NOMO-1 (cell line): Measurements from ENCODE around the gene RHNO1.

ENCODE experiments used
- DNase-seq, 2 experiments: peaks; one replicate each; lab custom pipeline; 2025; ENCODE audit not compliant: unreplicated experiment in 2 of 2; lab: John Stamatoyannopoulos, UW

Gene RHNO1

GRCh38 chr12:2897418-2897817 lies 20.4 kb downstream of the RHNO1 start:
- DNase-seq, result no peak

GRCh38 chr12:2900642-2901041 lies 23.6 kb downstream of the RHNO1 start:
- no peak for DNase-seq

GRCh38 chr12:2902272-2902880 lies 25.4 kb downstream of the RHNO1 start:
- DNase-seq, result no peak

GRCh38 chr12:2904260-2904659 lies 27.2 kb downstream of the RHNO1 start:
- DNase-seq, result no peak

- DNase-seq, result no peak
These were observed 35.2 kb downstream of the RHNO1 start for GRCh38 chr12:2912216-2912575.

- DNase-seq, result no peak
These were observed 42.2 kb downstream of the RHNO1 start for GRCh38 chr12:2919249-2919648.

- DNase-seq, result no peak
These were observed 45.3 kb downstream of the RHNO1 start for GRCh38 chr12:2922329-2922728.

GRCh38 chr12:2923057-2923456 lies 46.0 kb downstream of the RHNO1 start:
- DNase-seq, result no peak

GRCh38 chr12:2924019-2924418 lies 47.0 kb downstream of the RHNO1 start:
- no peak for DNase-seq

- DNase-seq, result no peak
These were observed 48.4 kb downstream of the RHNO1 start for GRCh38 chr12:2925322-2925995.

- no peak for DNase-seq
These were observed 53.8 kb downstream of the RHNO1 start for GRCh38 chr12:2930865-2931264.

GRCh38 chr12:2933586-2933985 lies 56.6 kb downstream of the RHNO1 start:
- DNase-seq, result no peak

GRCh38 chr12:2934371-2934770 lies 57.3 kb downstream of the RHNO1 start:
- no peak for DNase-seq

- DNase-seq, result no peak
These were observed 59.3 kb downstream of the RHNO1 start for GRCh38 chr12:2936301-2936700.

- DNase-seq, result no peak
These were observed 60.5 kb downstream of the RHNO1 start for GRCh38 chr12:2937500-2937899.
